HL-60/S4 treated with phorbol 12-myristate 13-acetate at 8.2 ng/mL for 4 days and 3 days (cell line): ENCODE data around the gene ANKMY1.

Experiments used
- in situ Hi-C: fragments of 300-500 bp; cut with MboI; formaldehyde crosslinking; loops from 2 replicates; pipeline ENCODE4 v1.15.0; 2022; ENCODE audit warnings: low sequenced_read_pairs

Gene ANKMY1

GRCh38 chr2:240491483-240491882 lies 66.3 kb downstream of the ANKMY1 start:
- in situ Hi-C loops = no loop called here

GRCh38 chr2:240482141-240482540 lies 75.6 kb downstream of the ANKMY1 start:
- in situ Hi-C loops = no loop called here

GRCh38 chr2:240481720-240482119 lies 76.1 kb downstream of the ANKMY1 start:
- in situ Hi-C loops = no loop called here

GRCh38 chr2:240480834-240481623 lies 76.8 kb downstream of the ANKMY1 start:
- in situ Hi-C loops = no loop called here

GRCh38 chr2:240479111-240479501 lies 78.7 kb downstream of the ANKMY1 start:
- in situ Hi-C loops = no loop called here

- in situ Hi-C loops = no loop called here
Measured at GRCh38 chr2:240478346-240479110, 79.3 kb downstream of the ANKMY1 start.

GRCh38 chr2:240477916-240478315 lies 79.9 kb downstream of the ANKMY1 start:
- in situ Hi-C loops = no loop called here

GRCh38 chr2:240473211-240473610 lies 84.6 kb downstream of the ANKMY1 start:
- in situ Hi-C loops = no loop called here

- in situ Hi-C loops = no loop called here
Measured at GRCh38 chr2:240472078-240472790, 85.6 kb downstream of the ANKMY1 start.

- in situ Hi-C loops = no loop called here
Measured at GRCh38 chr2:240469740-240470139, 88.0 kb downstream of the ANKMY1 start.

- in situ Hi-C loops = no loop called here
Measured at GRCh38 chr2:240469239-240469636, 88.5 kb downstream of the ANKMY1 start.

GRCh38 chr2:240468303-240469238 lies 89.2 kb downstream of the ANKMY1 start:
- in situ Hi-C loops = no loop called here

- in situ Hi-C loops = no loop called here
Measured at GRCh38 chr2:240467659-240468302, 90.0 kb downstream of the ANKMY1 start.

- in situ Hi-C loops = no loop called here
Measured at GRCh38 chr2:240467149-240467642, 90.6 kb downstream of the ANKMY1 start.

- in situ Hi-C loops = no loop called here
Measured at GRCh38 chr2:240466579-240467148, 91.1 kb downstream of the ANKMY1 start.

- in situ Hi-C loops = no loop called here
Measured at GRCh38 chr2:240465765-240466578, 91.8 kb downstream of the ANKMY1 start.

- in situ Hi-C loops = no loop called here
Measured at GRCh38 chr2:240465268-240465764, 92.5 kb downstream of the ANKMY1 start.

GRCh38 chr2:240464514-240465241 lies 93.1 kb downstream of the ANKMY1 start:
- in situ Hi-C loops = no loop called here
